Esophagus muscularis mucosa (tissue), 4 donors: ENCODE data around the gene TM4SF4. TPM values are rescaled to one million over a fixed set of nuclear protein-coding genes. Genes with fewer than 3 reads are reported as not detected.

Experiments used
- DNase-seq: peaks from one replicate; pipeline ENCODE4 v3.0.0-alpha.2; 2017; ENCODE audit errors: extremely low spot score
- H3K27ac ChIP-seq, 4 donors: fragments of 200-600 bp; sonication (generic); replicated peaks in 1 of 4; 1 replicate in 3 of 4; 2 replicates in 1 of 4; pipeline ENCODE4 v1.5.1; 2016 to 2019; ENCODE audit warnings: mild to moderate bottlenecking in 1 of 4
- H3K27me3 ChIP-seq, 4 donors: fragments of 200-600 bp; sonication (generic); one replicate each; pipeline versions ENCODE4 v1.5.1 to v1.6.0; 2016 to 2019
- H3K36me3 ChIP-seq, 4 donors: fragments of 200-600 bp; sonication (generic); one replicate each; pipeline ENCODE4 v1.5.1; 2016 to 2019
- H3K4me1 ChIP-seq, 4 donors: fragments of 200-600 bp; sonication (generic); one replicate each; pipeline ENCODE4 v1.5.1; 2016 to 2019
- H3K4me3 ChIP-seq, 4 donors: fragments of 200-600 bp; sonication (generic); 1 replicate in 2 of 4; 2 replicates in 2 of 4; pipeline ENCODE4 v1.5.1; 2016 to 2019; ENCODE audit warnings: mild to moderate bottlenecking in 4 of 4, moderate library complexity in 1 of 4
- H3K9me3 ChIP-seq, 4 donors: fragments of 200-600 bp; sonication (generic); 1 replicate in 3 of 4; 2 replicates in 1 of 4; pipeline ENCODE4 v1.5.1; 2016 to 2019
- CTCF ChIP-seq, 3 experiments: fragments of 200-600 bp in 2 of 3; fragments of 450-650 bp in 1 of 3; sonication (generic) in 2 of 3; IDR thresholded peaks; one replicate each; pipeline ENCODE4 v1.5.1; 2017 to 2019; ENCODE audit warnings: antibody characterized with exemption in 3 of 3, mild to moderate bottlenecking in 2 of 3, moderate library complexity in 1 of 3
- EP300 ChIP-seq: sonication (generic); formaldehyde crosslinking; IDR thresholded peaks from one replicate; pipeline ENCODE4 v1.6.1; 2017; ENCODE audit warnings: antibody characterized with exemption
- POLR2A ChIP-seq: fragments of 450-650 bp; IDR thresholded peaks from one replicate; pipeline ENCODE4 v1.6.1; 2017; ENCODE audit warnings: antibody characterized with exemption, moderate library complexity, mild to moderate bottlenecking, low read depth
- POLR2AphosphoS5 ChIP-seq, 2 donors: sonication (generic); formaldehyde crosslinking; IDR thresholded peaks; one replicate each; pipeline ENCODE4 v1.6.1; 2017; ENCODE audit warnings: antibody characterized with exemption in 2 of 2
- WGBS: methylation state at CpG from one replicate; pipeline ENCODE4 v1.1.5; 2018; 5-methylcytosine and 5-hydroxymethylcytosine counted together
- intact Hi-C: fragments of 100-400 bp; cut with DNase I; formaldehyde crosslinking; loops from one replicate; pipeline ENCODE4 v1.15.1; 2023
- total RNA-seq, 4 donors: library from RNA; depleted of rRNA; stranded (reverse); fragments of >200 nt; gene quantifications; one replicate each; pipeline versions ENCODE4 v1.1.0 to v1.2.1, GENCODE V29; 2016

The TM4SF4 gene
- total RNA-seq, 4 donors from 2014 or later: 0.11 to 5.5 (median 2.7) TPM; not detected in 1

- DNase-seq: no peak
- Histone ChIP-seq H3K4me3 (no peak overlapping the region), H3K27ac (no peak overlapping the region), H3K27me3 (no peaks in the 10 kb centered on the region), H3K4me1 (peaks cover 3 to 23% (median 17%) of the 10 kb centered on the region in 4 donors), H3K36me3 (peaks cover 0 to 10% (median 1%) of the 10 kb centered on the region in 4 donors), H3K9me3 (no peaks in the 10 kb centered on the region)
- TF ChIP-seq POLR2AphosphoS5 (IDR thresholded peaks at IDR 0.05) (peak in 1 of 2 donors; percentile 51), CTCF (IDR thresholded peaks at IDR 0.05) (peak; percentile 82 to 87 (median 84)), EP300 (no peak)
- 15% methylated on average over 9 of the region's 9 CpGs for WGBS
- intact Hi-C loops: loop anchor here (1.0 to 5.0 kb wide), 2 partner anchors 206 to 295 kb away; no protein-coding TSS in a partner anchor
Measured at GRCh38 chr3:149512073-149512782, 37.7 kb downstream of the TM4SF4 start.

- 82% methylated on average over 2 of the region's 2 CpGs for WGBS
- Histone ChIP-seq H3K27me3 (no peaks in the 10 kb centered on the region), H3K4me1 (peaks cover 3 to 22% (median 19%) of the 10 kb centered on the region in 4 donors), H3K27ac (peak overlapping the region in 1 of 4 donors; percentile 14), H3K36me3 (peaks cover 0 to 30% (median 8%) of the 10 kb centered on the region in 4 donors), H3K9me3 (no peaks in the 10 kb centered on the region), H3K4me3 (no peak overlapping the region)
- intact Hi-C loops: loop anchor here (5.0 kb wide), 1 partner anchor 293 kb away; no protein-coding TSS in a partner anchor
- TF ChIP-seq CTCF (IDR thresholded peaks at IDR 0.05): no peak
- no peak for TF ChIP-seq POLR2A
- no peak for TF ChIP-seq POLR2AphosphoS5 (IDR thresholded peaks at IDR 0.05)
- no peak for TF ChIP-seq EP300
- DNase-seq: no peak
Measured at GRCh38 chr3:149514471-149514870, 40.0 kb downstream of the TM4SF4 start.

GRCh38 chr3:149515249-149515648 lies 40.8 kb downstream of the TM4SF4 start:
- H3K4me1 ChIP-seq: peaks cover 3 to 22% (median 19%) of the 10 kb centered on the region in 4 donors

GRCh38 chr3:149516920-149517319 lies 42.4 kb downstream of the TM4SF4 start:
- Histone ChIP-seq H3K4me3 (no peak overlapping the region), H3K9me3 (no peaks in the 10 kb centered on the region), H3K27me3 (no peaks in the 10 kb centered on the region), H3K27ac (no peak overlapping the region), H3K36me3 (peaks cover 0 to 53% (median 23%) of the 10 kb centered on the region in 4 donors), H3K4me1 (peaks cover 3 to 22% (median 19%) of the 10 kb centered on the region in 4 donors)
- no peak for DNase-seq
- intact Hi-C loops: loop anchor here (5.0 kb wide), 1 partner anchor 140 kb away; the partner anchor contains the start of gene WWTR1
- TF ChIP-seq POLR2A (no peak), POLR2AphosphoS5 (IDR thresholded peaks at IDR 0.05) (no peak), CTCF (IDR thresholded peaks at IDR 0.05) (no peak), EP300 (no peak)
- 42% methylated on average over 1 of the region's 1 CpG for WGBS

More at GRCh38 chr3:149515249-149515648, 40.8 kb downstream of the TM4SF4 start:
- no peaks in the 10 kb centered on the region for H3K27me3 ChIP-seq
- no peaks in the 10 kb centered on the region for H3K9me3 ChIP-seq
- intact Hi-C loops: loop anchor here (5.0 kb wide), 1 partner anchor 142 kb away; the partner anchor contains the start of gene WWTR1
- peaks cover 0 to 38% (median 15%) of the 10 kb centered on the region in 4 donors for H3K36me3 ChIP-seq
- no peak overlapping the region for H3K27ac ChIP-seq
- H3K4me3 ChIP-seq: no peak overlapping the region
- no peak for DNase-seq
- 93% methylated on average over 2 of the region's 2 CpGs for whole genome bisulfite sequencing
- TF ChIP-seq EP300 (no peak), CTCF (IDR thresholded peaks at IDR 0.05) (no peak), POLR2A (no peak), POLR2AphosphoS5 (IDR thresholded peaks at IDR 0.05) (no peak)
